HG03565 (cell line): ENCODE data around the gene DSP.

Experiments used
- ATAC-seq: cut with Tn5 transposase; IDR thresholded peaks from one replicate; pipeline ENCODE4 v1.9.1; 2021; ENCODE audit warnings: mild to moderate bottlenecking, moderate library complexity; ENCODE audit not compliant: unreplicated experiment

Gene DSP

DNA sequence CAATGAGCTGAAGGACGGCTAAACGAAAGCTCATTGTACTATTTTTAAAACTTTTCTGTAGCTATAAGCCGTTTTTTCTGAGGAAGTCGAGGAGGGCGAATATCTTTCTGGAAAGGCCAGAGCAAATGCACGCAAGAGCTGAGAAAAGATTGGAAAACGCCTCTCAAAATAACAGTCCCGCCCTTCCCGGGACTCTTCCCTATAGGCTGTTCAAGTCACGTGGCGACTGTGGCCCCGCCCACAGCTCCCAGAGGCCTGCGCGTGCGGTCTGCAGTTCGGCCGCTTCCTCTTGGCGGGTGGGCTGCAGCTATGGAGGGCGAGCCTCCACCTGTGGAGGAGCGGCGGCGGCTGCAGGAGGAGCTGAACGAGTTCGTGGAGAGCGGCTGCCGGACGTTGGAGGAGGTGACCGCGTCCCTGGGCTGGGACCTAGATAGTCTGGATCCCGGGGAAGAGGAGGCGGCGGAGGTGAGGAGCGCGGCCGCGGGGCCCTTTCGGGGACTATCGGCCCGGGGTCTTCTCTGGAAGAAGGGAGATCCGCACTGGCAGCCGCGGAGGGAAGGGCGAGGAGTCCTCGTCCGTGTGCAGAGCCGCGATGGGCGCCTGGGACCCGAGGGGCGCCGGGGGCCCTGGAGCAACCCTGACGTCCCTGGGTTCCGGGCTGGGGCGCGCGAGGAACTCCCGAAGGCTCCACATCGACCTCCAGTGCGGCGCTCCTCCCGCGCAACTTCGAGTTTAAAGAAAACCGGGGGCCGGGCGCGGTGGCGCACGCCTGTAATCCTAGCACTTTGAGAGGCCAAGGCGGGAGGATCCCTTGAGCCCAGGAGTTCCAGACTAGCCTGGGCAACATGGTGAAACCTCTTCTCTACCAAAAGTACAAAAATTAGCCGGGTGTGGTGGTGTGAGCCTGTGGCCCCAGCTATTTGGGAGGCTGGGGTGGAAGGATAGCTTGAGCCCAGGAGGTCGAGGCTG is 48.8 kb downstream of the DSP start, which contains the start of gene SNRNP48:
Gene SNRNP48 (plus strand): TSS at position 250 of the 969 bp plus-strand sequence. CDS start 60 bp downstream, at position 310.
- peak; percentile 99 for ATAC-seq

DNA sequence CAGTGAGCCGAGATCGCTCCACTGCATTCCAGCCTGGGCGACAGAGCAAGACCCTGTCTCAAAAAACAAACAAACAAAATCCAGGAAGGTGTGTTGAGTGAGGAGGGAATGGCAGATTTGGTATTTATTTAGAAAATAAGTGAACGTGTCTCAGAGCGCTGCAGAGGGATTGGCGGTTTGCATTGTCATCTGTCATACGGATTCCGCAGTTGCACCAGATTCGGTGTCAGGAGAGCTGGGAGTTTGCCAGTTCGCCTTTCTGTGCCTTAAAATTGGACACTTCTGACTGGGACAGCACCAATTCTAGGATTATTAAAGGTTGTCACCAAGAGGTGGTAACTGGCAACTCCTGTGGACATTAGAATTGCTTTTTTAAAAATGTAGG is 49.4 kb downstream of the DSP start:
- no peak for ATAC-seq

DNA sequence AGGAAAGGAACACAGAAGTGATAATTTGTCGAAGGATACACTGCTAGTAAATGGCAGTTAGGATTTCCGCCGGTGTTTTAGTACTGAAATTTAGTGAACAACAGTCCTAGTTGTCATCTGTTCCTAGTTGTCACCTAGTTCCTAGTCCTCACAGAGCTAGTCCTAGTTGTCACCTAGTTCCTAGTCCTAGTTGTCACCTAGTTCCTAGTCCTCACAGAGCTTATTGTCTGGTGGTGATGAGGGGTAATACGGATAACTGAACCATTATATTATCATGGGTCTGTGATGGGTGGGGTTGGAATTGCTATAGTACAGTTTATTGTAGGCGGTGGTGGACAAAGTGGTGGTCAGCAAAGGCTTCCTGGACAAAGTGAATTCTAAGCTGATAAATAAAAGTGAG is 50.3 kb downstream of the DSP start:
- no peak for ATAC-seq

DNA sequence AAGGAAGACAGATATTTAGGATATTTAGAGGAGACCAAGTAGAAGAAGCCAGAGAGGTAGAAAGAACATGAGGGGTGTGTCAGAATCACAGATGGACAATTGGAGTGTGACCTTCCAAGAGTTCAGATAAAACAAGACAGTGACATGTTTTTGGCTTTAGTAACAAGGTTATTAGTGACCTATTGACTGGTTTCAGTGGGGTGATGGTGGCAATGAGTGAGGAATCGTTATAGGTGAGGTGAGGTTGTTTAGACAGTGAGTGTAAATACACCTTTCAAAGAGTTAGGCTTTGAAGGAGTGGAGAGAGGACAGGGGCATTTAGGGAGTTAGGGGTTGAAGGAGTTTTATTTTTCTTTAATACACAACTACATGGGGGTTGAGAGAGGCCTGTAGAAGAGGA is 51.8 kb downstream of the DSP start:
- no peak for ATAC-seq

DNA sequence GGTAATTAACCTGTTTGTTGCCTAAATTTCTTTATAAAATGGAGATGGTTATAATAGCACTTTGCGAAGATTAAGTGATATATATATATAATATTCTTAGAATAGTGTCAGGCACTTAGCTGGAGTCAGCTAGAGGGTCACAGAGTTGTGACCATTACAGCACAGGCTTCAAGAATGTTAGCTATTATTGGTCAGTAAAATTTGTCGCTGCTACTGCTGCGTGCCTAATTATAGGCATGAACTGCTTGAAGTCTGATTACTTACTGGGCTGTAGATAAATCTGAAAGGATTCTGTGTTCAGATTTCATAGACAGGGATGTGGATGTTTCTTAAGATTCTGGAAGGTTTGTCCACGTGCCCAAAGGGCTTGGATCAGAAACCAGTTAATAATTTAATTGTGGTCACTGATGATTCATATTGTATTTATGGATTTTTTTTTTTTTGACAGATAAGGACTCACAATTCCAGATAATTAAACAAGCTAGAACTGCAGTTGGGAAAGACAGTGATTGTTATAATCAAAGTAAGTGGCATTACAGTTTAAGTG is 53.2 kb downstream of the DSP start:
- ATAC-seq: no peak

DNA sequence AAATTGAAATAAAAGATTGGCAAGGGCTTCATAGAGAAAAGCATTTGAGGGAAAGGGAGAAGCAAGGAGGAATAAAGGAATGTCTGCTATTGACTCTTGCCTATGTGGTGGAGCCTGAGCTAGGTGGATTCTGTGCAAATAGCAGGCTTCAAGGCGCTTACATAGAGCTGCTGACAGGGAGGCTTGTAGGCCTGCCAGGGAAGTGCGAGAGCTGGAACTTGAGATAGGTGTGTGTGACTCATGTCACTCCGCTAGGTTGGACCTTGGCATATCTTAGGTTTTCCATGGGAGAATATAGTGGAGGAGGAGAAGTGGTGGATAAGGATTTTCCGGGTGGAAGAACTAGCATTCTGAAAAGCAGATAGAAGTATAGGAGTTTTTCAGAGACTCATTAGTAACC is 62.5 kb downstream of the DSP start:
- ATAC-seq: no peak

DNA sequence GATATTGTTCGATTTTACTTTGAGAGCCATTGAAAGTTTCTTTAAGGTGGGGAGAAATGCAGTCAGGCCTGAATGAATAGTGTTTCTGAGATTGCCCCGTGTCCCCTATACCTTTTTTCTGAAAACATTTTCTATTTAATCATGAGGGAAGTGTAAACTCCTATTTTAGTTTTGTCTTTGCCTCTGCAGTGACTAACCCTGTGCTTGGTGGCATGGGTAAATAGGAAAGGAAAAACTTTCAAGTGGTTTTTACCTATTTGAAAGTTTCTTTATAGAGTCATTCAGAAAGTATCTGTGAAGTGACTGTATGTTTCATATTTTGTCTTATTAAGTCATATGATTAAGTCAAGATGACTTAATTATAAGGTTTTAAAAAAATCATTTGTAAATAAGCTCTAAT is 63.0 kb downstream of the DSP start:
- no peak for ATAC-seq

DNA sequence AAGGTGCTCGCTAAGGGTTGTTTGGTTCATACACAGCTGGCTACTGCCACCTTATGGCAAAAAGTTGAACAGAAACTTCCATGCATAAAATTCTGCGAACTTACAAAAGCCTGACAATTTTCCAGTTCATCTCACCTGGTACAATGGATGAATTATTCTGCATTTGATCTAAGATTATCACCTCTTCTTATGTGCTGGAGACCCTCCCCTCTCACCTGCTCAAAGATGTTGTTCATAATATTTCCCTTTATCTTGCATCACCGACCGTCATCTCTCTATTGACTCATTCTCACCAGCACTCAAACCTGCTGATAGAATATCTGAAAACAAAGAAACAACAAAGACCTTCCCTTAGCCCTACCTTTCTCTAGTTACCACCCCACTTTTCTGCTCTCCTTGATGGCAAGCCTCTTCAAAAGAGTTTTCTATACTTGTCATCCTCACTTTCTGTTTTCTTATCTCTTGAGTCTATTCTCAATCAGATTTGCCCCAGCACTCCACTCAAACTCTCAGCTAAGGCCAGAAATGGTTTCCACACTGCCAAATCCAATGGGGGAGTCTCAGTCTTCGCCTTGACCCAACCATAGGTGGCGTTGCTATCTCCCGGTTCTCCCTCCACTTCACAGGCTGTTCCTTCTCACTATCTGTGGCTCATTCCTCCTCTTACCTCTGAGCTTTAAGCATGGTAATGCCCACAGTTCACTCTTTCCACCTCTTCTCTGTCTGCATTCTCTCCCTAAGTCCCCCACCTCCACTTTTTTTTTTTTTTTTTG is 74.3 kb downstream of the DSP start:
- no peak for ATAC-seq

DNA sequence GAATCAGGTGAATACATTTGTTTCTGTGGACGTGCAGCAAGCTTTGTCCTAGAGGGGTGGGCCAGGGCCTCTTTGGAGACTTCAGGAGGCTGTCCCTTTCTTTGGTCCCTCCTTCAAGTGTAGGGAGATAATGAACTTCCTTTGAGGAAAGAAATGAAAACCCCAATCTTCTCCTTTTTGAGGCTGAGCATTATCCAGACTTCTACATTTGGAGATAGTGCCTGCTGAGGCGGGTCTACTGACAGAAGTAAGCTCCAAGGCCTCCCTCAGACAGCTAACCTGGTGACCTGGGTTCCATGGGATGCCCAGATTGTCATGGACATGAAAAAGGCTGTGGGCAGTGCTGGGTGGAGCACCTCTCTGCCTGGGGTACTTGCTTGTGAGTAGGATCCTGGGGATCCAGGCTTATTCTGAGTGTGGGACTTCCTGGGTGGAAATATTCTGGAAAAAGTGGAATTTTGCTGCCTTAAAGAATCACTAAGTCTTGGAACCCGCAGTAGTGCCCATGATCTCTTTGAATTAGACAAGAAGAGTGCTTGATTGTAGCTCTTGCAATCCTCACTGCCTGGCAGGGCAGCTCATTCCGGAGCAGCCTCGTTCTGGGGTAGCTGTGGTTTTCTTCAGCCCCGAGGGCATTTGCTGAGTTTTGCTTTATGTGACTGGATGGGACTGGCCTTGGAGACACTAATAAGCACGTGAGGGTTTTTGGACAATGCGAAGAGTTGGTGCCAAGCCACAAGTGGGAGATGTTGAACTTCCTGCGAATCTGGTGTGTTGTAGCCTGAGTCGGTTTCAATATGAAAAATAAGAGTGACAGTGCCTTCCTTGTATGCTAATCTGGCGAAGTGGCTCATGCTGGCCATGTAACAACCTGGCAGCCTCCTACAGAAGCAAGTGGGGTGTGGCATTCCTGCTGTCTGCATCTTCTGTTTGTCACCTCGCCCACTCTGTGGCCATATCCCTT is 76.6 kb downstream of the DSP start:
- ATAC-seq: peak; percentile 74

DNA sequence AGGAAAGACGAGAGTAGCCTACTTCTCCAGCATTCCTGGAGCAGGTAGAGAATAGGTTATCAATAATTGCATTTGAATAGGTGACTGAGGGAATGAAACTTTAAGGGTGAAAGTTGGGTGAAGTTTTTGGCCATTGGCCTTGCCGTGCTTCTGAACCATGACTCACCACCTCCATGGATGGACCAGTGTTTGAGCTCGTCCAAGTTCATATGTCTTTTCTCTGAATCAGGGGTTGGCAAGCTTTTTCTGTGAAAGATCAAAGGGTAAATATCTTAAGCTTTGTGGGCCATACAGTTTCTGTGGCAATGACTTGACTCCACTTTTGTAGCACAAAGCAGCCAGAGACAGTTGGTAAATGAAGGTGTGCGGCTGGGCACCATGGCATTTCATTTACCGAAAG is 80.3 kb downstream of the DSP start:
- ATAC-seq: no peak

DNA sequence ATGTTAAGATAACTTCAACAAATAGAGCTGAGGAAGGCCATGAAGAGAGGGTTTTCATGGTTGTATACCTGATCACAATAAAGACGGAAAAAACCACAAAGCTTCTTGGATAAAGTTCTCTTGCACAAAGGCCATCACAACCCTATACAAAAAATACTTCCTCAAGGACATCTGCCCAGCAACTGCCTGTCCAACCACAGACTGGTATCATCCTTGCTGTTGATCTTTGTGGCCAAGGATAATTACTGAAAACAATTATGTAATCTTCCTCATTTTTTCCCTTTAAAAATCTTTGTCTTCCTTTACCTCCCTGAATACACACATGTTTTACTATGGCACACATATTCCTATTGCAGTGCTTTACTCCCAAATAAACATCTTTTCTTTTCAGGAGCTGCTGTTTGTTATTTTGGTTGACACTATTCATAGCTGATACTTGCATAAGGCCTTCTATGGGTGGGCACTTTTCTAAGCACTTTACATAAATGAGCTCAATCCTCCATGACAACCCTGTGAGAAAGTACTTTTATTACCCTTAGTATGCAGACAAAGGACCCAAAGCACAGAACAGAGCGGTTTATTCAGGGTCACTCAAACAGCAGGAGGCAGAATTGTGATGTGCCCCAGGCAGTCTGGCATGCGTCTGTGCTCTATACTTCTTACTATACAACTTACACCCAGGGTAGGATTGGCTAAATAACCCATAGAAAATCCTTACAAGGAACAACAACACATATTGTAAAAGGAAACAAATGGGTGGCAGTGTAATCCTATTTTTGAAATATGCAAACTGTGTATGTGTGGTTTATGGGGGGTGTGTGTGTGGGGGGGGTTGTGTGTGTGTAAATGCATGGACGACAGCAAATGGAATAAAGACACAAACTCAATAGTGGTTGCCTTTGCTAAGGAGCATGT is 83.6 kb downstream of the DSP start:
- no peak for ATAC-seq

DNA sequence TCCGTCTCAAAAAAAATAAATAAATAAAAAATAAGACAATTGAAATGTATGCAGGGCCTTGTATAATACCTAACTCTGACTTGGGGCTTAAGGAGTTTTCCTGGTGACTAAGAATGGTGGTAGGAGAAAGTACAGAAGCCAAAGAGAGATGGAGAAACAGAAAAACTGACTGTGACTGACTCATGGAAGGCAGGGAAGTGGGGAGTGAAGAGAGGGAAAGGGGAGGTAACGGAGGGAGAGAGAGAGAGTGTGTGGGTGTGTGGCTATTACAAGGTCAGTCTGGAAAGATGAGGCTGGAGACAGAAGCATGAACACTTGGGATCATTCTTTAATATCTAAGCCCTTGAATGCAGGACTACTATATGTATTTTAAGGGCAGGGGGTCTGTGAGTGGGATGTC is 87.0 kb downstream of the DSP start:
- ATAC-seq: no peak

DNA sequence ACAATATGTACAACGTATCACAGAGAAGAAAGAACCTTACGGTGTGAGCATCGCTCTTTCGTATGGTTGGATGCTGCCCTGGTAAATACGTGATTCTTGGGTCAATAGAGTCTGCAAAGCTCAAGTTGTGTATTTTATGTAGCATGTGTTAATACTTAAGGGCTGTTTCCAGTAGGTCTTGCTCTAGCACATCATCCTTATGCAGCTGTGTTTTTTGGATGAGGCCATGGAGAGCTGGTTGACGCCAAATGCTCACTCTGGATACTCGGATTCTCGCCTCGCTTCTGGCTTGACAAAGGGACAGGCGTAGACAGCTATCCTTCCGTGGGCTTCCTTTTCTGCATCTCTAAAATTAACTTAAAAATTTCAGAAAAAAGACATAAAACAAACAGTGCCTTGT is 87.4 kb downstream of the DSP start:
- ATAC-seq: no peak

DNA sequence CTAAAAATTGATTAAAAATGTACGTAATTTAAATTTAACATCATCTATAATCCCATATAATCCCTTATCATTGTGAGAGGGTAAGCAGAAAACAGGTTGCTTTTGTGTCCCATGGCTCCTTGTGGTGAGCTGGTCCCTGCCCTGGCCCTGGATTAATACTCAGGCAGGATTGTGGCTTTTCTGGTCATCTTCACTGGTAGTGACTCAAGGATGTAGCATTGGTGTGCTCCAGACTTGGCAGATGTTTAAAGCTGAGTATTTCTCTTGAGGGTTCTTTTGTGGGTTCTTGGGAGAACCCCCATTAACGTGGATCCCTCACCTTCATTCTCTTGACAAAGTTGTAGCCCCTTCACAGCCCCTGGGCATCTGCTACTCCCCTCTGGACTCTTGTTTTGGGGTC is 87.8 kb downstream of the DSP start:
- ATAC-seq: no peak

DNA sequence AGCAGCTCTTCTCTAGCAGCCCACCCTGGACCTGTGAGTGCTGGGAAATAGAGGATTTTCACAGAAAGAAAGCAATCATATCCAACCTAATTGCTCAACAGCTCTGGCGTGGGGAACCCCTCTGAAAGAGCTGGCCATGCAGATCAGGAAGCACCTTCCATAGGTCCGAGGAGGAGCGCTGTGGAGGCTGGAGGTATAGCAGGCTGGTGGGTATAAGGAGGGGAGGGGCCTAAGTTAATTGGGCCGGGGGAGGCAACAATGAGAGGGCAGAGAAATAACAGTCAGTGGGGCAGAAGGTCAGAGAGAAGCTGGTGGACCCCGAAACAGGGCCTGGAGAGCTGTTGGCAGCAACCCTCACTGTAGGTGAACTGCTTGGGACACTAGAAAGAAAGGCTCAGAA is 89.3 kb downstream of the DSP start:
- ATAC-seq: no peak

DNA sequence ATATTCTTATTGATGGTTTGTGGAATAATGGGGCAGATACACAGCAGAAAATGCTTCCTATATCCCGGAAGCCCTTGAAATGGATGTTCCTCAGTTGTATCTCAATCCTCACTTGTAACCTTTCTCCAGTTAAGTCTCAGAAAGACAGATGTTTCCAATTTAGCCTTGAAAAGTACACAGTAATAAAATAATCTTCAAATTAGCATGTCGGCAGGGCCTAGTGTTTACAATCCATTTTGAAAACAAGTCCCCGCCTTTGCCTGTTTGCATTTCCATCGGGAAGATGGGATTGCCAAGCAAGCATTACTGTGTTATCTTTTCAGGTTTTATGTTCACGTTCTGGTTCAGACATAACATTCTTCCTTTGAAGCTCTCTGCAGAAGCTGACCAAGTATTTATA is 90.0 kb downstream of the DSP start:
- ATAC-seq: no peak

DNA sequence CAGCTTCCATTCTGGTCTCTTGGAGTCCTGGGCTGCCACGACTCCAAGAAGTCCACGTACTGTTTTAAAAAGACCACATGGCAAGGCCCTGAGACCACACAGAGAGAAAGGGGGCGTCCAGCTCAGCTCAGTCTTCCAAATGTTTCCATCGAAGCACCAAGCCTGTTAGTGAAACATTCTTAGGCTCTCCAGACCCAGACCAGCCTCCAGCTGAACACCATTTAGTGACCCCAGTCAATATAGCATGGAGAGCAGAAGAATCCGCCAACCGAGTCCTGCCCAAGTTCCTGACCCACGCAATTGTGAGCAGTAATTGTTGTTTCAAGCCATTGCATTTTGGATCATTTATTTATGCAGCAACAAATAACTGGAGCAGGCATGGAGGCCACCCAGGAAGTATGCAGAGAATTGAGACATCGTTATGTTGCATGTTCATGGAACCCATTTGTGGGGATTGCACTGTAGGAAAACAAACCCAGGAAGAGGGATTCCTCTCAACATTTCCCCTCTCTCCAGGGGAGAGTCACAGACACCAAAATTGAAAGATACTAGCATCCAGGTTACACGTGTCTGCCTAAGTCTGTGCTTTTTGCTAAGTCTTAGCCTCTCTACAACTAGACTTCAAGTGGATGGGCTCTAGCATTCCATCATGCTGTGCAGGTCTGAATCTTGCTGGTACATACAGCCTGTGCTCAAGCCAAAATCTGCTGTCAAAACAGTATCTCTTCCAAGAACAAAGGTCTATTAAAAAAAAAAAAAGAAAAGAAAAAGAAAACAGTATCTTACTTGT is 91.2 kb downstream of the DSP start:
- no peak for ATAC-seq

DNA sequence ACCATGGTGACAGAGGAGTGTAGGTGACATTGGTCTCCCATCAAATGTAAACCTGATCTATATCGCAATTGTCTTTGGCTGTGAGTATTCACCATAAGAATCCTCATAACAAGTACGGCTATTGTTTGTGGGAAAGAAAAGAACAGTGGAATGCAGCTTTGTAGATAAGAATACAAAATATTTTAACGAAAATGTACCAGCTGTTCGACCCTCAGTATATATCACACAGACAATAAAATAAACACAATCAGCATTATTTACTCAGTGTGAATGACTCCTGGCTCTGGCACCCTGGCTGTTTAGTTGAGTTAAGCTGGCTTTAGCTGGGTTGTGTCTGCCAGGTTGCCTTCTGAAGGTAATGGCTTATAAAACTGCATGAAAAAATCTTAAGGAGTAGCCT is 91.9 kb downstream of the DSP start:
- no peak for ATAC-seq

DNA sequence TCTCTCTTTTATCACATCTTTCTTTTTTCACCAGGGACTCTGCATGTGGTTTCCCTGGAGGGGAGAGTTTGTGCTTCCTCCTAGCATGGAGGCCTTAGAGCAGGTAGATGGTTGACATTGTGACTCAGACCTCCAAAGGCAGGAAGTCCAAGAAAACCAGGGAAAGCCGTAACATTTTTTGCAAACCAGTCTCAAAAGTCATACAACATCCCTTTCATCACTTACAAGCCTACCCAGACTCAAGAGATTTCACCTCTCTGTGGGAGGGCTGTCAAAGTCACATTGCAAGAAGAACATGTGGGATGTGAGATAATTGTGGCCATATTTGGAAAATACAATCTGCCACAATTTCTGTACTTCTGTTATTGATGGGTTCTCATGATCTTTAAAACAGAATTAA is 94.7 kb downstream of the DSP start:
- ATAC-seq: no peak
